ENCODE results near the gene SPHK2. TPM values are rescaled to one million over a fixed set of nuclear protein-coding genes. Genes with fewer than 3 reads are reported as not detected.

SPHK2 gene
- polyA plus RNA-seq, 2 of the 4 experiments (the other 2 are of a cell fraction): 6.1 to 18.3 TPM

DNA sequence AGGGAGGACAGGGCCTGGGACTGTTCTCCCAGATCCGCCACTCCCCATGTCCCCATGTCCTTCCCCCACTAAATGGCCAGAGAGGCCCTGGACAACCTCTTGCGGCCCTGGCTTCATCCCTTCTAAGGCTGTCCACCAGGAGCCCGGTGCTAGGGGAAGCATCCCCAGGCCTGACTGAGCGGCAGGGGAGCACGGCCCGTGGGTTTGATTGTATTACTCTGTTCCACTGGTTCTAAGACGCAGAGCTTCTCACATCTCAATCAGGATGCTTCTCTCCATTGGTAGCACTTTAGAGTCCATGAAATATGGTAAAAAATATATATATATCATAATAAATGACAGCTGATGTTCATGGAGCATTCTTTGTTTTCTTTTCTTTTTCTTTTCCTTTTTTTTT, 11.9 kb upstream of the SPHK2 start:
- Histone ChIP-seq H3K4me3 (no peak overlapping the region), H3K4me1 (peaks cover 11% of the 10 kb centered on the region), H3K4me2 (no peak overlapping the region), H3K9me3 (no peaks in the 10 kb centered on the region), H3K27ac (peak overlapping the region in 1 of 2 experiments; percentile 24; a peak in 1 of 6 replicates)
- TF ChIP-seq CBX8 (IDR thresholded peaks at IDR 0.05) (no peak), RFX5 (IDR thresholded peaks at IDR 0.05) (no peak), HOXB13 (CRISPR knock-in tag; IDR thresholded peaks at IDR 0.05; ENCODE audit: low read depth) (no peak), TP53 (CRISPR knock-in tag; IDR thresholded peaks at IDR 0.05) (no peak), ESRRA (IDR thresholded peaks at IDR 0.05; ENCODE audit: borderline replicate concordance, low read length) (no peak), JUNB (IDR thresholded peaks at IDR 0.05) (no peak), SMC3 (IDR thresholded peaks at IDR 0.05) (no peak), CHD4 (IDR thresholded peaks at IDR 0.05; ENCODE audit: borderline replicate concordance) (no peak), BHLHE40 (IDR thresholded peaks at IDR 0.05; ENCODE audit: low read depth, low read length) (no peak), SREBF2 (IDR thresholded peaks at IDR 0.05) (no peak), POLR2A (IDR thresholded peaks at IDR 0.05; ENCODE audit: low read length) (no peak), RARB (CRISPR knock-in tag; IDR thresholded peaks at IDR 0.05) (no peak), ZSCAN20 (CRISPR knock-in tag; IDR thresholded peaks at IDR 0.05) (no peak), EP300 (IDR thresholded peaks at IDR 0.05) (no peak), HOXB5 (CRISPR knock-in tag; IDR thresholded peaks at IDR 0.05) (no peak)
- TF ChIP-seq, protein P1, sequence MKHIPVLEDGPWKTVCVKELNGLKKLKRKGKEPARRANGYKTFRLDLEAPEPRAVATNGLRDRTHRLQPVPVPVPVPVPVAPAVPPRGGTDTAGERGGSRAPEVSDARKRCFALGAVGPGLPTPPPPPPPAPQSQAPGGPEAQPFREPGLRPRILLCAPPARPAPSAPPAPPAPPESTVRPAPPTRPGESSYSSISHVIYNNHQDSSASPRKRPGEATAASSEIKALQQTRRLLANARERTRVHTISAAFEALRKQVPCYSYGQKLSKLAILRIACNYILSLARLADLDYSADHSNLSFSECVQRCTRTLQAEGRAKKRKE (CRISPR knock-in tag; IDR thresholded peaks at IDR 0.05; ENCODE audit: low read depth): no peak
- TF ChIP-seq, protein P2, sequence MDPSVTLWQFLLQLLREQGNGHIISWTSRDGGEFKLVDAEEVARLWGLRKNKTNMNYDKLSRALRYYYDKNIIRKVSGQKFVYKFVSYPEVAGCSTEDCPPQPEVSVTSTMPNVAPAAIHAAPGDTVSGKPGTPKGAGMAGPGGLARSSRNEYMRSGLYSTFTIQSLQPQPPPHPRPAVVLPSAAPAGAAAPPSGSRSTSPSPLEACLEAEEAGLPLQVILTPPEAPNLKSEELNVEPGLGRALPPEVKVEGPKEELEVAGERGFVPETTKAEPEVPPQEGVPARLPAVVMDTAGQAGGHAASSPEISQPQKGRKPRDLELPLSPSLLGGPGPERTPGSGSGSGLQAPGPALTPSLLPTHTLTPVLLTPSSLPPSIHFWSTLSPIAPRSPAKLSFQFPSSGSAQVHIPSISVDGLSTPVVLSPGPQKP (IDR thresholded peaks at IDR 0.05; ENCODE audit: low read depth, low read length): no peak
- TF ChIP-seq, protein P3, sequence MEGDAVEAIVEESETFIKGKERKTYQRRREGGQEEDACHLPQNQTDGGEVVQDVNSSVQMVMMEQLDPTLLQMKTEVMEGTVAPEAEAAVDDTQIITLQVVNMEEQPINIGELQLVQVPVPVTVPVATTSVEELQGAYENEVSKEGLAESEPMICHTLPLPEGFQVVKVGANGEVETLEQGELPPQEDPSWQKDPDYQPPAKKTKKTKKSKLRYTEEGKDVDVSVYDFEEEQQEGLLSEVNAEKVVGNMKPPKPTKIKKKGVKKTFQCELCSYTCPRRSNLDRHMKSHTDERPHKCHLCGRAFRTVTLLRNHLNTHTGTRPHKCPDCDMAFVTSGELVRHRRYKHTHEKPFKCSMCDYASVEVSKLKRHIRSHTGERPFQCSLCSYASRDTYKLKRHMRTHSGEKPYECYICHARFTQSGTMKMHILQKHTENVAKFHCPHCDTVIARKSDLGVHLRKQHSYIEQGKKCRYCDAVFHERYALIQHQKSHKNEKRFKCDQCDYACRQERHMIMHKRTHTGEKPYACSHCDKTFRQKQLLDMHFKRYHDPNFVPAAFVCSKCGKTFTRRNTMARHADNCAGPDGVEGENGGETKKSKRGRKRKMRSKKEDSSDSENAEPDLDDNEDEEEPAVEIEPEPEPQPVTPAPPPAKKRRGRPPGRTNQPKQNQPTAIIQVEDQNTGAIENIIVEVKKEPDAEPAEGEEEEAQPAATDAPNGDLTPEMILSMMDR (IDR thresholded peaks at IDR 0.05): no peak
- TF ChIP-seq, protein P4, sequence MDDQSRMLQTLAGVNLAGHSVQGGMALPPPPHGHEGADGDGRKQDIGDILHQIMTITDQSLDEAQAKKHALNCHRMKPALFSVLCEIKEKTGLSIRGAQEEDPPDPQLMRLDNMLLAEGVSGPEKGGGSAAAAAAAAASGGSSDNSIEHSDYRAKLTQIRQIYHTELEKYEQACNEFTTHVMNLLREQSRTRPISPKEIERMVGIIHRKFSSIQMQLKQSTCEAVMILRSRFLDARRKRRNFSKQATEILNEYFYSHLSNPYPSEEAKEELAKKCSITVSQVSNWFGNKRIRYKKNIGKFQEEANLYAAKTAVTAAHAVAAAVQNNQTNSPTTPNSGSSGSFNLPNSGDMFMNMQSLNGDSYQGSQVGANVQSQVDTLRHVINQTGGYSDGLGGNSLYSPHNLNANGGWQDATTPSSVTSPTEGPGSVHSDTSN (IDR thresholded peaks at IDR 0.05): no peak
- TF ChIP-seq, protein P5, sequence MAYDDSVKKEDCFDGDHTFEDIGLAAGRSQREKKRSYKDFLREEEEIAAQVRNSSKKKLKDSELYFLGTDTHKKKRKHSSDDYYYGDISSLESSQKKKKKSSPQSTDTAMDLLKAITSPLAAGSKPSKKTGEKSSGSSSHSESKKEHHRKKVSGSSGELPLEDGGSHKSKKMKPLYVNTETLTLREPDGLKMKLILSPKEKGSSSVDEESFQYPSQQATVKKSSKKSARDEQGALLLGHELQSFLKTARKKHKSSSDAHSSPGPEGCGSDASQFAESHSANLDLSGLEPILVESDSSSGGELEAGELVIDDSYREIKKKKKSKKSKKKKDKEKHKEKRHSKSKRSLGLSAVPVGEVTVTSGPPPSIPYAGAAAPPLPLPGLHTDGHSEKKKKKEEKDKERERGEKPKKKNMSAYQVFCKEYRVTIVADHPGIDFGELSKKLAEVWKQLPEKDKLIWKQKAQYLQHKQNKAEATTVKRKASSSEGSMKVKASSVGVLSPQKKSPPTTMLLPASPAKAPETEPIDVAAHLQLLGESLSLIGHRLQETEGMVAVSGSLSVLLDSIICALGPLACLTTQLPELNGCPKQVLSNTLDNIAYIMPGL (CRISPR knock-in tag; IDR thresholded peaks at IDR 0.05; ENCODE audit: borderline replicate concordance): no peak
- ChIA-PET CTCF (interaction anchor here (1.1 to 18.9 kb wide), 14 partner anchors 7 to 288 kb away, joined by 3 to 396 read pairs (median 18); partner anchors contain the start of genes KDELR1, RPL18 and SPHK2), POLR2A (interaction anchor here (4.0 kb wide), 1 partner anchor 11 kb away, joined by 70 read pairs; the partner anchor contains the start of genes RPL18 and SPHK2)
- FAIRE-seq (no peak), ATAC-seq (no peak), DNase-seq (ENCODE audit: low read depth in 1 of 2, low spot score in 1 of 2) (no peak)
- 82% methylated on average over 6 of the region's 7 CpGs for WGBS (ENCODE audit: missing lambda C conversion rate)

DNA sequence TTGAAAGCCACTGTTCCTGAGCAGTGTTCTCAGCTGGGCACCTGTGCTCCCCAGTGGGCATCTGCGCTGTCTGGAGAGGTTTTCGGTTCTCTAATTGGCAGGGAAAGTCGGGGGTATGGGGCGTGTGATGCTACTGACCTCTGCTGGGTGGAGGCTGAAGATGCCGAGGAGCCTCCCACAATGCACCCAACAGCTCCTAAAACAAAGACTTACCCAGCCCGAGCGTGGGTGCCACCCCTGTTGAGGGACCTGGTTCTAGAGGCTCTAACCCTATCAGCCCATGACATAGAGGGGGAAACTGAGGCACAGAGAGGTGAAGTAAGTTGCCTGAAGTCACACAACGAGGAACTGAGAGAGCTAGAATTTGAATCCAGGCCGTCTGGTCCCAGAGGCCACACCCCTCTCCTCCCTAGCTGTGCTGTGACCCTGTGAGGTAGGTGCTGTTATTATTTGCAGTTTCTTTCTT, 10.5 kb upstream of the SPHK2 start:
- WGBS (ENCODE audit: missing lambda C conversion rate): 2% methylated on average over 9 of the region's 9 CpGs
- ChIA-PET POLR2A (interaction anchor here (0.7 to 4.0 kb wide), 5 partner anchors 9 to 245 kb away, joined by 4 to 70 read pairs (median 7); partner anchors contain the start of genes RPL18, SPHK2 and TMEM143), CTCF (interaction anchor here (0.6 to 18.9 kb wide), 52 partner anchors 9 to 344 kb away, joined by 3 to 396 read pairs (median 5); partner anchors contain the start of genes GRIN2D, GRWD1, KDELR1 and RPL18)
- Histone ChIP-seq H3K4me1 (peaks cover 5% of the 10 kb centered on the region; the same call in 1 of the 3 replicates), H3K4me2 (peak overlapping the region; percentile 70), H3K9me3 (no peaks in the 10 kb centered on the region), H3K4me3 (no peak overlapping the region), H3K27ac (peak overlapping the region; percentile 65 to 78)
- peak; percentile 83 to 88 for DNase-seq (ENCODE audit: low read depth in 1 of 2, low spot score in 1 of 2)
- ATAC-seq: peak; percentile 75 to 82
- FAIRE-seq: peak; percentile 39
- TF ChIP-seq, protein P6, sequence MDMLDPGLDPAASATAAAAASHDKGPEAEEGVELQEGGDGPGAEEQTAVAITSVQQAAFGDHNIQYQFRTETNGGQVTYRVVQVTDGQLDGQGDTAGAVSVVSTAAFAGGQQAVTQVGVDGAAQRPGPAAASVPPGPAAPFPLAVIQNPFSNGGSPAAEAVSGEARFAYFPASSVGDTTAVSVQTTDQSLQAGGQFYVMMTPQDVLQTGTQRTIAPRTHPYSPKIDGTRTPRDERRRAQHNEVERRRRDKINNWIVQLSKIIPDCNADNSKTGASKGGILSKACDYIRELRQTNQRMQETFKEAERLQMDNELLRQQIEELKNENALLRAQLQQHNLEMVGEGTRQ (IDR thresholded peaks at IDR 0.05): no peak
- TF ChIP-seq RAD21 (conservative IDR thresholded peaks at IDR 0.05 in 1 of 2, IDR thresholded peaks at IDR 0.05 in 1 of 2) (peak; percentile 94 to 98), RCOR1 (IDR thresholded peaks at IDR 0.05; ENCODE audit: low read depth, low read length) (no peak), KDM1A (IDR thresholded peaks at IDR 0.05; ENCODE audit: low read depth) (no peak), RARB (CRISPR knock-in tag; IDR thresholded peaks at IDR 0.05) (no peak), BHLHE40 (IDR thresholded peaks at IDR 0.05; ENCODE audit: low read depth, low read length) (0 out of 2 replicates have a peak, but pooled peaks have one; percentile 7), SMC3 (IDR thresholded peaks at IDR 0.05) (peak; percentile 83)
- TF ChIP-seq, protein P4 (IDR thresholded peaks at IDR 0.05): no peak
- TF ChIP-seq, protein P5 (CRISPR knock-in tag; IDR thresholded peaks at IDR 0.05; ENCODE audit: borderline replicate concordance): no peak

Measured in A549 (cell line).